OCI-LY7 (cell line): ENCODE results near the gene THRB. TPM values are rescaled to one million over a fixed set of nuclear protein-coding genes. Genes with fewer than 3 reads are reported as not detected.

Experiments
- BruUV-seq: library from RNA; stranded (reverse); fragments of 400-500 nt; replicated peaks from 2 replicates; lab custom pipeline; 2021; lab: Mats Ljungman, UMichigan
- CTCF ChIA-PET: fragments of 300-600 bp; sonication (Branson Sonifier 250); formaldehyde crosslinking; loops from one replicate; lab custom pipeline; 2022; ENCODE audit warnings: antibody characterized with exemption; ENCODE audit not compliant: unreplicated experiment; lab: Charles Lee
- POLR2A ChIA-PET: fragments of 300-600 bp; sonication (Branson Sonifier 250); formaldehyde crosslinking; loops from one replicate; lab custom pipeline; 2022; ENCODE audit warnings: antibody characterized with exemption; lab: Charles Lee
- DNase-seq: peaks from one replicate; pipeline ENCODE4 v3.0.0-alpha.2; 2015; ENCODE audit warnings: low spot score
- H2AFZ ChIP-seq: fragments of 200-600 bp; sonication (generic), shearing (Covaris generic); 2 replicates; pipeline ENCODE4 v1.6.1; 2014; ENCODE audit warnings: mild to moderate bottlenecking, antibody characterized with exemption, low read length, moderate library complexity
- H3K27ac ChIP-seq: fragments of 200-600 bp; sonication (generic); 2 replicates; pipeline ENCODE4 v1.5.1; 2014; ENCODE audit warnings: mixed run types, low read depth, mild to moderate bottlenecking, moderate library complexity, low read length, inconsistent platforms; ENCODE audit not compliant: poor library complexity, severe bottlenecking
- H3K36me3 ChIP-seq: fragments of 200-600 bp; sonication (generic); 2 replicates; pipeline ENCODE4 v1.6.1; 2014; ENCODE audit warnings: mild to moderate bottlenecking, antibody characterized with exemption, low read length, moderate library complexity, mixed read lengths; ENCODE audit not compliant: insufficient read depth
- H3K4me1 ChIP-seq: fragments of 200-600 bp; sonication (generic); 2 replicates; pipeline ENCODE4 v1.5.1; 2014; ENCODE audit warnings: mild to moderate bottlenecking, low read length; ENCODE audit not compliant: insufficient read depth, poor library complexity, severe bottlenecking
- H3K4me2 ChIP-seq: fragments of 200-600 bp; sonication (generic); 2 replicates; pipeline ENCODE4 v1.6.1; 2014; ENCODE audit warnings: mild to moderate bottlenecking, low read length
- H3K4me3 ChIP-seq: fragments of 200-600 bp; sonication (generic); 2 replicates; pipeline ENCODE4 v1.5.1; 2014; ENCODE audit warnings: mild to moderate bottlenecking, low read depth, low read length; ENCODE audit not compliant: poor library complexity, severe bottlenecking
- H3K79me2 ChIP-seq: fragments of 200-600 bp; sonication (generic); 2 replicates; pipeline ENCODE4 v1.6.1; 2016; ENCODE audit warnings: low read depth, mild to moderate bottlenecking, low read length, moderate library complexity, mixed read lengths; ENCODE audit not compliant: insufficient read depth
- H3K9me2 ChIP-seq: fragments of 200-600 bp; sonication (generic); 2 replicates; pipeline ENCODE4 v1.6.1; 2016; ENCODE audit warnings: mild to moderate bottlenecking, low read length, mixed read lengths; ENCODE audit not compliant: insufficient read depth
- H3K9me3 ChIP-seq: fragments of 200-600 bp; sonication (generic); 2 replicates; pipeline ENCODE4 v1.6.1; 2014; ENCODE audit warnings: mild to moderate bottlenecking, mixed run types, low read length, mixed read lengths
- H4K20me1 ChIP-seq: fragments of 200-600 bp; sonication (generic); 2 replicates; pipeline ENCODE4 v1.6.1; 2014; ENCODE audit warnings: mild to moderate bottlenecking, antibody characterized with exemption, low read length, moderate library complexity, mixed read lengths; ENCODE audit not compliant: insufficient read depth
- CTCF ChIP-seq: fragments of 200-600 bp; sonication (generic); conservative IDR thresholded peaks from 2 replicates; pipeline ENCODE4 v1.5.1; 2014; ENCODE audit warnings: mild to moderate bottlenecking, antibody characterized with exemption, low read length, moderate library complexity, mixed read lengths
- EZH2phosphoT487 ChIP-seq: fragments of 200-600 bp; sonication (generic); IDR thresholded peaks from 2 replicates; pipeline ENCODE4 v1.6.1; 2018; ENCODE audit warnings: low read depth, borderline replicate concordance, mild to moderate bottlenecking, mixed run types, antibody characterized with exemption, low read length, moderate library complexity, mixed read lengths
- intact Hi-C: fragments of 100-400 bp; cut with micrococcal nuclease; formaldehyde crosslinking; loops from one replicate; pipeline ENCODE4 v1.10.0; 2022; ENCODE audit not compliant: unreplicated experiment
- total RNA-seq, 2 experiments: library from RNA; depleted of rRNA in 1 of 2; stranded (reverse); fragments of >200 nt in 1 of 2; shearing (Covaris generic) in 1 of 2; gene quantifications; 2 replicates each; pipeline ENCODE4 v1.2.3, GENCODE V29; 2014 to 2022

The THRB gene
- total RNA-seq, 2 experiments from 2014 or later, result not detected

GRCh38 chr3:24464389-24464788 is 30.3 kb downstream of the THRB start:
- H3K36me3 ChIP-seq, result no peaks in the 10 kb centered on the region
- no peaks in the 10 kb centered on the region for H3K79me2 ChIP-seq
- intact Hi-C loops, result no loop called here
- no peak for DNase-seq
- H3K9me3 ChIP-seq, result no peaks in the 10 kb centered on the region
- CTCF ChIA-PET, result no interaction called here
- no peak overlapping the region for H2AFZ ChIP-seq
- H3K27ac ChIP-seq, result no peak overlapping the region
- BruUV-seq, result no TSS peak
- no peak overlapping the region for H3K4me2 ChIP-seq
- POLR2A ChIA-PET, result no interaction called here
- no peaks in the 10 kb centered on the region for H3K9me2 ChIP-seq
- H3K4me3 ChIP-seq, result no peak overlapping the region
- H4K20me1 ChIP-seq, result no peaks in the 10 kb centered on the region
- no peaks in the 10 kb centered on the region for H3K4me1 ChIP-seq
- TF ChIP-seq CTCF, result no peak
- TF ChIP-seq EZH2phosphoT487, result no peak

- CTCF ChIA-PET, result no interaction called here
- no peaks in the 10 kb centered on the region for H3K9me3 ChIP-seq
- H3K27ac ChIP-seq, result no peak overlapping the region
- H3K9me2 ChIP-seq, result no peaks in the 10 kb centered on the region
- intact Hi-C loops, result no loop called here
- no peaks in the 10 kb centered on the region for H4K20me1 ChIP-seq
- no peaks in the 10 kb centered on the region for H3K4me1 ChIP-seq
- no TSS peak for BruUV-seq
- no peak overlapping the region for H3K4me2 ChIP-seq
- no peaks in the 10 kb centered on the region for H3K36me3 ChIP-seq
- H2AFZ ChIP-seq, result no peak overlapping the region
- no peak for TF ChIP-seq EZH2phosphoT487
- no peak for TF ChIP-seq CTCF
- POLR2A ChIA-PET, result no interaction called here
- no peak overlapping the region for H3K4me3 ChIP-seq
- no peaks in the 10 kb centered on the region for H3K79me2 ChIP-seq
- DNase-seq, result no peak
Measured at GRCh38 chr3:24462737-24463136, 31.9 kb downstream of the THRB start.

- H3K9me2 ChIP-seq, result no peaks in the 10 kb centered on the region
- H3K4me2 ChIP-seq, result no peak overlapping the region
- H2AFZ ChIP-seq, result no peak overlapping the region
- H3K79me2 ChIP-seq, result no peaks in the 10 kb centered on the region
- H3K4me3 ChIP-seq, result no peak overlapping the region
- H3K27ac ChIP-seq, result no peak overlapping the region
- TF ChIP-seq EZH2phosphoT487 (no peak), CTCF (no peak)
- no peaks in the 10 kb centered on the region for H3K36me3 ChIP-seq
- H4K20me1 ChIP-seq, result no peaks in the 10 kb centered on the region
- intact Hi-C loops, result no loop called here
- no TSS peak for BruUV-seq
- CTCF ChIA-PET, result no interaction called here
- no peak for DNase-seq
- POLR2A ChIA-PET, result no interaction called here
- H3K4me1 ChIP-seq, result no peaks in the 10 kb centered on the region
- H3K9me3 ChIP-seq, result no peaks in the 10 kb centered on the region
Measured at GRCh38 chr3:24460974-24461373, 33.7 kb downstream of the THRB start.
